ENCODE results near the gene ANTKMT.
"Not testable (repeated sequence)": the region's sequence is repeated elsewhere in the genome, so short reads cannot be mapped to it uniquely, and the experiment has no call there.

The ANTKMT gene

GRCh38 chr16:743794-744500 is 23.0 kb downstream of the ANTKMT start:
- no peak for DNase-seq (ENCODE audit: low spot score)

- no peak for DNase-seq (ENCODE audit: low spot score)
Measured at GRCh38 chr16:745739-746138, 24.8 kb downstream of the ANTKMT start.

DNA sequence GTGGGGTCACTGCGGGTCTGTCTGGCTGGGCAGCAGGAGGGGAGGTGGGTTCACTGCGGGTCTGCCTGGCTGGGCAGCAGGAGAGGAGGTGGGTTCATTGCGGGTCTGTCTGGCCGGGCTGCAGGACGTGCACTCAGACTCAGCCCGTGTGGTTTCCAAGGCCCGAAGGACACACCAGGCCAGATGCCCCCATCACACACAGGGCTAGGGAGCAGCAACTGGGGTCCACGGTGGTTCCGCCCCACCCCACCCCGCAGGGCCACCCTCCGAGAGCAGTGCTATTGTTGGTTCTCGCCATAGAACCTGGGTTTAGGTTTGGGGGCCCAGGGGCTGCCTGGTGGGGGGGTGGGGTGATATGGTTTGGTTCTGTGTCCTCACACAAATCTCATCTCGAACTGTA is 25.7 kb downstream of the ANTKMT start:
- DNase-seq (ENCODE audit: low spot score) = no peak

DNA sequence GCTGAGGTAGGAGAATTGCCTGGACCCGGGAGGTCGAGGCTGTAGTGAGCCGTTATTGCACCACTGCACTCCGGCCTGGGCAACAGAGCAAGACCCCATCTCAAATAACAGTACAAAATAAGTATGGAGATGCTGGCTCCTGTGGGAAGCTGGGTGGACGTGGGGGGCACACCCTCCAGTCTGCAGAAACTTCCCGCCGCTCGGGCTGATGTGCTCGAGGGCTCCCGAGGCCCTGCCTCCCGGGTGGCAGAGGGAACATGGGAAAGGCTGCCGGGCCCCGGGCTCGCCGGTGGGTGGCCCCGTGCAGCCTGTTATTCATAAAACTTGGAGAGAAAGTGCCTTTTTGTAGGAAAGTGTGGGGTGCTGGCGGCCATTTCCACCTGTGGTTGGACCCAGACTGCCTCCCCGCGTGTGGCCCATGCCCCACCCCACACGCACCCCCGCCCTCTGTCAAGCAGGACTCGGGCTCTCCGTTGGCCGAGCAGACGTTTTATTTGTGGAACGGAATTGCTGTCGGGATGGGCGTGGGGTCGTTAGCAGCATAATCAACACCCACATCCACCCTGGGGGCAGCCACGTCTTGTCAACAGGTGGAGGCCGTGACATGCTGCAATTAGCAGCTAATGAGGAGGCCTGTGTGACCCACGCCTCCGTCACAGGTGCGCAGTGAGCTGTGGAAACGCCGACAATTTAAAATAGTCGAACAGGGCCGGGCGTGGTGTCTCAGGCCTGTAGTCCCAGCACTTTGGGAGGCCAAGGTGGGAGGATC is 27.2 kb downstream of the ANTKMT start:
- DNase-seq (ENCODE audit: low spot score) = no peak

DNA sequence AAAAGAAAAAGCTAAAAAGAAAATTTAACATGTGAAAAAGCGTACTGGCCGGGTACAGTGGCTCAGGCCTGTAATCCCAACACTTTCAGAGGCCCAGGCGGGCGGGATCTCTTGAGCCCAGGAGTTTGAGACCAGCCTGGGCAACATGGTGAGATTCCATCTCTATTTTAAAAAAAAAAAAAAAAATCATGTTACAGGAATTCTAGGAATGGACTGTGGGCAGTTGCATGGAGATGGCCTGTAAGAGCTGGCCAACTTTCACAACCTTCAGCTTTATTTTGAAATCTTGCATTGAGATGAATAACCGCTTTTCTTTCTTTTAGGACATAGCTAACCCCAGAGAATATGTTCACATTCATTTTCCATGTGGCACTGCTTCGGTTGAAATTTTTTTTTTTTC is 28.1 kb downstream of the ANTKMT start:
- no peak for DNase-seq (ENCODE audit: low spot score)

DNA sequence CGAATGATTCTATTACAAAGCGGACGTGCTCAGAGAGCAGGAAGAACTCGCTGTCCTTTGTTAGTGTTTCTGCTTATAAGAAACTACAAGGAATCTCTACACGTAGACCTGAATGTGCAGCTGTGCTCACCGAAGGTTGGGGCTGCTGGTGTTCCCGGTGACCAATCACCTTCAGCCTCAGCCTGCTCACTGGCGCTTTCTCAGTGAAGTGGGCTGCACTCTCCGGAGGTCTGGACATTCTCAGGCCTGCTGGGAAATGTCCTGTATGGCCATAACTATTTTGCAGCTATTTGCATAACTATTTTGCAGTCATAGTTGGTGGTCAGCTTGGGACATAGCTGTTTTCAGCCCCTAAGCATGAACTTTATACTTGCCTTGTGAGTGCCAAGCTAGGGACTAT is 29.5 kb downstream of the ANTKMT start:
- no peak for DNase-seq (ENCODE audit: low spot score)

GRCh38 chr16:751152-752006 is 30.4 kb downstream of the ANTKMT start:
- no peak for DNase-seq (ENCODE audit: low spot score)

- no peak for DNase-seq (ENCODE audit: low spot score)
Measured at GRCh38 chr16:752007-752312, 31.0 kb downstream of the ANTKMT start.

DNA sequence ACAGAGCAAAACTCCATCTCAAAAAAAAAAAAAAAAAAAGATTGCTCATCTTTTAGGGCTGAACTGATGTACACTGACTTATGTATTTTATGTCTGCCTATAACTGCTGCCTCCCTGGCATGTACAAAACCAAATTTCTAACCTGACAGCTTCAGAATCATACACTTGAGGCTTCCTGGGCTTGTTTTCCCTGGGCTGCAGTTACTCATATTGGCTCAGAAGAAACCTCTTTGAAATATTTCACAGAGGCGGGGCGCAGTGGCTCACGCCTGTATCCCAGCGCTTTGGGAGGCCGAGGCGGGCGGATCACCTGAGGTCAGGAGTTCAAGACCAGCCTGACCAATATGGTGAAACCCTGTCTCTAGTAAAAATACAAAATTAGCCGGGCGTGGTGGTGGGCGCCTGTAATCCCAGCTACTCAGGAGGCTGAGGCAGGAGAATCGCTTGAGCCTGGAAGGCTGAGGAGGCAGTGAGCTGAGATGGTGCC is 33.2 kb downstream of the ANTKMT start:
- DNase-seq (ENCODE audit: low spot score) = not testable (repeated sequence)

- DNase-seq (ENCODE audit: low spot score) = no peak
Measured at GRCh38 chr16:754656-755055, 33.7 kb downstream of the ANTKMT start.

- DNase-seq (ENCODE audit: low spot score) = no peak
Measured at GRCh38 chr16:756428-756827, 35.5 kb downstream of the ANTKMT start.

GRCh38 chr16:759110-759910 is 38.4 kb downstream of the ANTKMT start:
- DNase-seq (ENCODE audit: low spot score) = no peak

DNA sequence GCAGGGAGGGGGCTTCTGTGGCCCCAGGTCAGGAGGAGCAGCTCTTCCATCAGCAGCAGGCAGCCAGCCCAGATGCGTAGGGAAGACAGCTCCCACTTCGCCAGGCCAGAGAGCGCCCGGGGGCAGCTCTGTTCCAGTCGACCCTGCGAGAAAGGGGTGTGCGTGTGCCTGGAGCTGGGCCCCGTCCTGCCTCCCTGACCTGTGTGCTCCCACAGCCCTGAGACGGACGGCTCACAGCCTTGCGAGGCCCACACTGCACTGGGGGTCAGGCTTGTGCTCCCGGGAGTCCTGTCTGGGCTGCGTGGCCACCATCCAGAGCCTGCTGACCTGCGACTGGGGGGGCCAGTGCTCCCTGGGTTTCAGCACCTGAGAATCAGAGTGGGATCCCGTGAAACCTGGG is 39.1 kb downstream of the ANTKMT start:
- no peak for DNase-seq (ENCODE audit: low spot score)

- DNase-seq (ENCODE audit: low spot score) = no peak
Measured at GRCh38 chr16:760545-761343, 39.8 kb downstream of the ANTKMT start, which contains the start of gene MSLN. MSLN (plus strand) TSS chr16:760734; CDS start chr16:762681, 1,947 bp downstream.

DNA sequence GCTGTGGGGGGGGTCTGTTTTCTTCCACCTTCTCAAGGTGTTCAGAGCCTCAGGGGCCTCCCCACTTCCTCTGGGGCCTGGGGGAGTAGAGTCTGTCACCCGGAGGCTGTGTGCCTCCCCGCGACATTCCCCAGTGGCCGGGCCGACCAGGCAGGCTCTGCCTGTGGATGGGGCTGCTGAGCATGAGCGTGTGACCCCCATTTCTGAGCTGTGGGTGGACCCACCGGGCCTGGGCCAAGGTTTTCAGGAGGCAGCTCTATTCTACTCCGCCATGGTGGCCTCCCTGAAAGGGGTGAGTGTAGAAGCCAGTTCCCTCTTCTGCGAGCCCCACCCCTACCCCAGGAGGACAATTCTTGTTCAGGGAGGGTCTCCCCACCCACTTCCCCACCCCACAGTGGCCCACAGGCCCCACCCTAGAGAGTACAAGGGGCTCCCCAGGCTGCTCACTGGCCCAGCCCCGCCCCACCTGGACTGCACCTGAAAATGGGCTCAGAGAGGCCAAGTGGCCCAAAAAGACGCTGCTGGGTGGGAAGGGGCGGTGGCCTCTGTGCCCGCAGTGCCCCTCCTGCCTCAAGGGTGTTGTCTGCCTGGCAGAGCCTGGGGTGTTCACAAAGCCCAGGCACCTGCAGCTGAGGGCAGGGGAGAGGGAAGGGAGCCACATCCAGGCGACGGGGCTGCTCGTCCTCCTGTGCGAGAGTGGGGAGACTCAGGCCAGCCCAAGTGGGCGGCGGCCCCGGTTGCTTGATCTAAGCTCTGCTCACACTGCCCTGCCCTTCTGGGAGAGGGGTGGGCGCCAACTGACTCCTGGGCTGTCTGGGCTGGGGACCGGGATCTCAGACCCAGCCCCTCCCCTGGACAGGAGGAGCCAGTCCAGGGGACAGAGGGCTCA is 40.9 kb downstream of the ANTKMT start:
- no peak for DNase-seq (ENCODE audit: low spot score)

DNA sequence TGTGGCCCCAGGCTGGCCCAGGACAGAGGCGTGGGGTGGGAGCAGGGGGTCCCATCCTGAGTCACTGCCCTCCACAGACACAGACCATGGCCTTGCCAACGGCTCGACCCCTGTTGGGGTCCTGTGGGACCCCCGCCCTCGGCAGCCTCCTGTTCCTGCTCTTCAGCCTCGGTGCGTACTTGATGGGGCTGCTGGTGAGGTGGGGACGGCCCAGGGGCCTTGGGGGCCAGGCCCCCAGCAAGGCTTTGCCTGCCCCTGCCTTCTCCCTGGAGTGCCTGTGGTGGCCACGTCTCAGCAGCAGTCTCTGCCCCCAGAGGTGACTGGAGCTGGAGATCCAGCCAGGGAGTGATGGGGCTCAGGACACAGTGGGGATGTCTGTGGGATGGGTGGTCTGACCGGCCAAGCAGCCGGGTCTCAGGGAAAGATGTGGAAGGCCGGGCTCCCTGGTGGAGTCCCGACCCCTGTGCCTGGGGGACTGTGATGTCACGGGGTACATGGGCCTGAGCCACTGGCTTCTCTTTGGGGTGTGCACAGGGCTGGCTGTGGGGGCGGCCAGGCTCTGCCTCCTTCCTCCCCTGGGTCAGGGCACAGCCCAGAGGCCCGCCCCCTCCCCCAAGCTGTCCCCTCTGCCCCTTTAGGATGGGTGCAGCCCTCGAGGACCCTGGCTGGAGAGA is 41.8 kb downstream of the ANTKMT start:
- no peak for DNase-seq (ENCODE audit: low spot score)

GRCh38 chr16:763369-764183 is 42.6 kb downstream of the ANTKMT start:
- DNase-seq (ENCODE audit: low spot score) = no peak

DNA sequence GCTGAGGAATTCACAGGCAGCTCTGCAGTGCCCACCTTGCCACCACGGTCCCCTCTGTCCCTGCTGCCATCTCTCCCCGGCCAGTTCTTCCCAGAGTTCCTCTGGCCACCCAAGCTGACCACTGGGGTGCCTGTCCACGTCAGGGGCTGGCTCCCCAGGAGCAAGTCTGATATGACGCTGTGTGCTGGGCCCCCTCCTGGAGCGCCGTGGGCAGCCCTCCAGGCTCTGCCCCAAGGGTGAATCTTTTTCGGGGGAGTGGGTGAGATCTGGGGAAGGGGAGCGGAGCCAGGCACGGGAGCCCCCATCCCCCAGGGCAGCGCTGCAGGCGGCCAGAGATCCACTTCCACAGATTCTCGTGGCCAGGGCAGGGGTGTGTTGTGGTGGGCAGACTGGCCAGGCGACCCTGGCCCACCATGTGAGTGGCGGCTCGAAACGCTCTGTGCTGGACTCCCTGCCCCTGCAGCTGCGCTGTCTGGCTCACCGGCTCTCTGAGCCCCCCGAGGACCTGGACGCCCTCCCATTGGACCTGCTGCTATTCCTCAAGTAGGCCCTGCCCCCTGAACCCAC is 43.3 kb downstream of the ANTKMT start:
- no peak for DNase-seq (ENCODE audit: low spot score)

All from globus pallidus (tissue), 1 donor.